Measurements from ENCODE around the gene MNAT1.

Gene MNAT1

GRCh38 chr14:60965402-60965801 is 230.8 kb downstream of the MNAT1 start:
- Mint-ChIP-seq H3K36me3 (ENCODE audit: low read depth) (peaks cover 10% of the 10 kb centered on the region), H3K4me3 (no peak overlapping the region), H3K27ac (no peak overlapping the region), H3K27me3 (ENCODE audit: low read depth) (no peaks in the 10 kb centered on the region), H3K4me1 (ENCODE audit: low read depth) (peaks cover 8% of the 10 kb centered on the region), H3K9me3 (peaks cover 15% of the 10 kb centered on the region)

- Mint-ChIP-seq H3K4me1 (ENCODE audit: low read depth) (peaks cover 8% of the 10 kb centered on the region), H3K36me3 (ENCODE audit: low read depth) (peaks cover 5% of the 10 kb centered on the region), H3K4me3 (no peak overlapping the region), H3K27me3 (ENCODE audit: low read depth) (no peaks in the 10 kb centered on the region), H3K9me3 (peaks cover 3% of the 10 kb centered on the region), H3K27ac (no peak overlapping the region)
Observed at GRCh38 chr14:60968099-60968498, 233.5 kb downstream of the MNAT1 start.

GRCh38 chr14:60968671-60969070 is 234.1 kb downstream of the MNAT1 start:
- peaks cover 3% of the 10 kb centered on the region for H3K9me3 Mint-ChIP-seq
- H3K4me3 Mint-ChIP-seq: no peak overlapping the region
- H3K4me1 Mint-ChIP-seq (ENCODE audit: low read depth): peaks cover 8% of the 10 kb centered on the region
- no peak overlapping the region for H3K27ac Mint-ChIP-seq
- H3K27me3 Mint-ChIP-seq (ENCODE audit: low read depth): no peaks in the 10 kb centered on the region
- peaks cover 3% of the 10 kb centered on the region for H3K36me3 Mint-ChIP-seq (ENCODE audit: low read depth)

GRCh38 chr14:60970146-60970545 is 235.6 kb downstream of the MNAT1 start:
- Mint-ChIP-seq H3K9me3 (peaks cover 3% of the 10 kb centered on the region), H3K27ac (no peak overlapping the region), H3K4me3 (no peak overlapping the region), H3K27me3 (ENCODE audit: low read depth) (no peaks in the 10 kb centered on the region), H3K4me1 (ENCODE audit: low read depth) (peaks cover 2% of the 10 kb centered on the region), H3K36me3 (ENCODE audit: low read depth) (peaks cover 3% of the 10 kb centered on the region)

DNA sequence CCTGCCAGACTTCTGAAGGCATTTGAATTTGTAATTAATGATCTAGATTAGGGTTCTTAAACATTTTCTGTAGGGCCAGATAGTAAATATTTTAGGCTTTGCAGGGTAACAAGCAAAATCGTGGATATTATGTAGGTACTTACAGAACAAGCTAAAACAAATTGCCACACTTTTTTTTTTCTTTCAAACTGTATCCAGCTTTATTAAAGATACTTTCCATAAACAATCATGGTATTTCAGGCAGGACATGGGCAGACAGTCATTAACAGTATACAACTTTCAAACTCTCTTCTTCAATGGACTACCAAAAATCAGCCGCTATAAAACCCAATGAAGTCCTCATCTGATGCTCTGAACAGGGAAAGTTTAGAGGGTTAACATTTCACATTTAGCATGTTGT is 236.7 kb downstream of the MNAT1 start:
- Mint-ChIP-seq H3K4me3 (no peak overlapping the region), H3K9me3 (peaks cover 3% of the 10 kb centered on the region), H3K36me3 (ENCODE audit: low read depth) (peaks cover 3% of the 10 kb centered on the region), H3K27me3 (ENCODE audit: low read depth) (no peaks in the 10 kb centered on the region), H3K27ac (no peak overlapping the region), H3K4me1 (ENCODE audit: low read depth) (no peaks in the 10 kb centered on the region)

GRCh38 chr14:60972295-60972694 is 237.7 kb downstream of the MNAT1 start:
- Mint-ChIP-seq H3K4me1 (ENCODE audit: low read depth) (peaks cover 3% of the 10 kb centered on the region), H3K27me3 (ENCODE audit: low read depth) (no peaks in the 10 kb centered on the region), H3K36me3 (ENCODE audit: low read depth) (peaks cover 6% of the 10 kb centered on the region), H3K4me3 (no peak overlapping the region), H3K27ac (no peak overlapping the region), H3K9me3 (no peaks in the 10 kb centered on the region)

- no peaks in the 10 kb centered on the region for H3K27me3 Mint-ChIP-seq (ENCODE audit: low read depth)
- H3K9me3 Mint-ChIP-seq: no peaks in the 10 kb centered on the region
- no peak overlapping the region for H3K27ac Mint-ChIP-seq
- peaks cover 6% of the 10 kb centered on the region for H3K36me3 Mint-ChIP-seq (ENCODE audit: low read depth)
- no peak overlapping the region for H3K4me3 Mint-ChIP-seq
- H3K4me1 Mint-ChIP-seq (ENCODE audit: low read depth): peaks cover 4% of the 10 kb centered on the region
Observed at GRCh38 chr14:60973070-60973469, 238.5 kb downstream of the MNAT1 start.

DNA sequence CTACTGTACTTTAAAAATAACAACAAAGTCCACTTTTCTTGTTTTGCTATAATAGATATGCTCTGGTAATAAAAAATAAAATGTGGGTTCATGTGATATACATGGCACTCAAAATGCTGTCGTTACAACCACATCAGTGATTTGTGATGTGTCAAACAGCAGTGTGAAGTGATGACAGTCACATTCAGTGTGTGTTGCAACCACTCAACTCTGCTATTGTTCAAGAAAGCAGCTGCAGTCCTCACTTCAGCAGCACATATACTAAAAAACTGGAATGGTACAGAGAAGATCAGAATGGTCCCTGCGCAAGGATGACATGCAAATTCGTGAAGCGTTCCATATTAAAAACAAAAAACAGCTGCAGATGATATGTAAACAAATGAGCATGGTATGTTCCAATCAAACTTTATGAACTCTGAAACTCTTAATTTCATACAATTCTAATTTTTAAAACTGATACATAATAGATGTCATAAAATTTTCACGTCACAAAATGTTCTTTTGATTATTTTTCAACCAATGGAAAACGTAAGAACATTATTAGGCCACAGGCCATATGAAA is 239.6 kb downstream of the MNAT1 start:
- H3K36me3 Mint-ChIP-seq (ENCODE audit: low read depth): peaks cover 6% of the 10 kb centered on the region
- no peak overlapping the region for H3K4me3 Mint-ChIP-seq
- no peak overlapping the region for H3K27ac Mint-ChIP-seq
- no peaks in the 10 kb centered on the region for H3K9me3 Mint-ChIP-seq
- no peaks in the 10 kb centered on the region for H3K27me3 Mint-ChIP-seq (ENCODE audit: low read depth)
- peaks cover 9% of the 10 kb centered on the region for H3K4me1 Mint-ChIP-seq (ENCODE audit: low read depth)

GRCh38 chr14:60975551-60975950 is 241.0 kb downstream of the MNAT1 start:
- Mint-ChIP-seq H3K36me3 (ENCODE audit: low read depth) (peaks cover 9% of the 10 kb centered on the region), H3K4me1 (ENCODE audit: low read depth) (peaks cover 22% of the 10 kb centered on the region), H3K27ac (no peak overlapping the region), H3K27me3 (ENCODE audit: low read depth) (no peaks in the 10 kb centered on the region), H3K4me3 (no peak overlapping the region), H3K9me3 (no peaks in the 10 kb centered on the region)

DNA sequence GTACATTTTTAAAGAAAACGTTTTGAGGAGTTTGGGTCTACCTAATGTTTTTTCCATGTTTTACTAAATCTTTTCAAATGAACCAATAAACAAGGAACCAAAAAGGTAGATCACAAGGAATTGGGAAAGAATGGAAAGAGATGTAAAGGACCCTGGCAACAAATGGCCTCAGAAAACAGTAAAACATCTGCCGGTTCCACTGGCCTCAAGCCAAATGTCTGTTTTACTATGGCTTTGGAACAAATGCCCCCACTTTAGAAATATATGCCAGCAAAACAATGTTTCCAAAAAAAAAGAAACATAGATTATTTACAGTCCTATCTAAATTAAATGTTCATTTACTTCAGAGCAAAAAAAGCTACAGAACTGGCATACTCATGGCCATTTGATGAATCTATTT is 243.3 kb downstream of the MNAT1 start:
- Mint-ChIP-seq H3K27ac (no peak overlapping the region), H3K4me1 (ENCODE audit: low read depth) (peaks cover 22% of the 10 kb centered on the region), H3K36me3 (ENCODE audit: low read depth) (peaks cover 9% of the 10 kb centered on the region), H3K4me3 (no peak overlapping the region), H3K27me3 (ENCODE audit: low read depth) (no peaks in the 10 kb centered on the region), H3K9me3 (no peaks in the 10 kb centered on the region)

DNA sequence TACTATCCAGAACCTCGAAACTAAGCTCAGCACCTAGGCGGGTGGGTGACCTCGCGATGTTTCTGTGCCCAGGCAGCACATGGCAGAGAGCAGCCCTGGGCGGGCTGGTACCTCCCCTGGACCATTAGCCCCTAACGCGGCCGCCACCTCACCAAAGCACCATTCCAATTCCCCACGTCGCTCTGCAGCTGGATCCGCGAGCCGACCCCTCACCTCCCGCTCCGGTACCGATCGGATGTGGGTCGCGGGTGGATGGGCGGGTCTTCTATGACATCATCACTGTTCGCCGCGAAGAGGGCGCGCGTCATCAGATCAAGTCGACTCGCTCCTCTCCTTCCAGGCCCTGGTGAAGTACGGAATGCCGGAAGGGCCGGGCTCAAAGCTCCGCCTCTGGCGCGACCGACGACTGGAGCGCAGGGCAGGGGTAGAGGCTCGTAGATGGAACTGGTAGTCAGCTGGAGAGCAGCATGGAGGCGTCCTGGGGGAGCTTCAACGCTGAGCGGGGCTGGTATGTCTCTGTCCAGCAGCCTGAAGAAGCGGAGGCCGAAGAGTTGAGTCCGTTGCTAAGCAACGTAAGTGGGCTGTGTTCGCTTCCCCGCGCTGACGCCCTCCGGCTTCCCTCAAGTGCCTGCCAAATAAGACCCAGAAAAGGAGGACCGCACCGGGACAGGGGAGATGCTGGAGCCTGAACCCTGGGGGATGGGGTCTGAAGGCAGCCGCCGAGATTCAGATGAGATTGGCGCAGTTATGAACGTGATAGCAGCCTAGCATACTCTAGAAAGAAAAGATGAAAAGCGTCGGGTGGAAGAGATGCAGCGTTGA is 246.5 kb downstream of the MNAT1 start, which contains the start of the genes SLC38A6 and TRMT5:
Gene SLC38A6, plus strand, starts transcription at position 435 of the 822 bp plus-strand sequence. Its CDS starts 33 bp downstream, at position 468.
Gene TRMT5, minus strand, starts transcription at position 269 of the 822 bp plus-strand sequence. Its CDS starts 106 bp downstream, at position 163.
- H3K27me3 Mint-ChIP-seq (ENCODE audit: low read depth): no peaks in the 10 kb centered on the region
- no peak within 1 kb of the TSS for H3K27ac Mint-ChIP-seq
- peaks cover 22% of the 10 kb centered on the region for H3K4me1 Mint-ChIP-seq (ENCODE audit: low read depth)
- H3K36me3 Mint-ChIP-seq (ENCODE audit: low read depth): peaks cover 10% of the 10 kb centered on the region
- H3K4me3 Mint-ChIP-seq: no peak within 1 kb of the TSS
- no peaks in the 10 kb centered on the region for H3K9me3 Mint-ChIP-seq

GRCh38 chr14:60981633-60982455 is 247.3 kb downstream of the MNAT1 start:
- H3K4me1 Mint-ChIP-seq (ENCODE audit: low read depth): peaks cover 22% of the 10 kb centered on the region

DNA sequence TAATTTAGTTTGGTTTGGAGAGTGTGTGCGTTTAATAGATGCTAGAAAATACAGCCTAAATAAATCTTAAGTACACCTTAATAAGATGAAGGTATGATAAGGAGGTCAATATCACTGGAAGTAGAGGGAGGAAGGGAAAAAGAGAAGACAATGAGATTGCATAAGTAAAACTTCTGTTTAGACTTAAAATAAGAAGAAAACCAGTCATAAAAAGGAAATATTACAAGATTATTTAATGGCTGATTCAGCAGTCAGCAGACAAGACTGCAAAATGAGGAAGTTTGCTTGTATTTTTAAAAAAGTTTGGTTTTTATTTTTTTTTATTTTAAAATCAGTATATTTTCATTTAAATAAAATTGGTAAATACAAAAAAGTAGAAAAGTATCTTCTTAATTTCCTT is 249.6 kb downstream of the MNAT1 start:
- Mint-ChIP-seq H3K27ac (no peak overlapping the region), H3K27me3 (ENCODE audit: low read depth) (no peaks in the 10 kb centered on the region), H3K36me3 (ENCODE audit: low read depth) (peaks cover 9% of the 10 kb centered on the region), H3K4me3 (no peak overlapping the region), H3K9me3 (no peaks in the 10 kb centered on the region), H3K4me1 (ENCODE audit: low read depth) (peaks cover 13% of the 10 kb centered on the region)

More at GRCh38 chr14:60981633-60982455, 247.3 kb downstream of the MNAT1 start:
- Mint-ChIP-seq H3K36me3 (ENCODE audit: low read depth) (peaks cover 10% of the 10 kb centered on the region), H3K27me3 (ENCODE audit: low read depth) (no peaks in the 10 kb centered on the region), H3K4me3 (no peak overlapping the region), H3K27ac (no peak overlapping the region), H3K9me3 (no peaks in the 10 kb centered on the region)

GRCh38 chr14:60986500-60986899 is 251.9 kb downstream of the MNAT1 start:
- Mint-ChIP-seq H3K4me1 (ENCODE audit: low read depth) (no peaks in the 10 kb centered on the region), H3K4me3 (no peak overlapping the region), H3K27me3 (ENCODE audit: low read depth) (no peaks in the 10 kb centered on the region), H3K27ac (no peak overlapping the region), H3K9me3 (no peaks in the 10 kb centered on the region), H3K36me3 (ENCODE audit: low read depth) (peaks cover 7% of the 10 kb centered on the region)

Data from T-helper 1 cell treated with Interleukin-12 subunit alpha and Interleukin-12 subunit beta and Interleukin-4 antibody, amounts not matched to agents 30 μg/mL and 1 μg/mL, for 36 hours (primary cell).